Activated naive CD8-positive, alpha-beta T cell treated with anti-CD3 and anti-CD28 coated beads, Interleukin-2, amount 50 U/mL, for 24 hours (primary cell): ENCODE data around the gene PAM.

Experiments used
- ATAC-seq: fragments of 150-1000 bp; cut with Tn5 transposase; one replicate; pipeline ENCODE4 v1.10.0; 2021
- DNase-seq: peaks from one replicate; pipeline ENCODE4 v3.0.0; 2021
- H3K27ac Mint-ChIP-seq: one replicate; pipeline ENCODE4 v1.8.0; 2021; ENCODE audit warnings: mild to moderate bottlenecking, mixed read lengths
- H3K27me3 Mint-ChIP-seq: one replicate; pipeline ENCODE4 v1.8.0; 2021; ENCODE audit warnings: mixed read lengths
- H3K36me3 Mint-ChIP-seq: one replicate; pipeline ENCODE4 v1.8.0; 2021; ENCODE audit warnings: low read depth, mixed read lengths
- H3K4me1 Mint-ChIP-seq: one replicate; pipeline ENCODE4 v1.8.0; 2021; ENCODE audit warnings: mixed read lengths
- H3K4me3 Mint-ChIP-seq: one replicate; pipeline ENCODE4 v1.8.0; 2021; ENCODE audit warnings: mild to moderate bottlenecking, moderate library complexity, mixed read lengths
- H3K9me3 Mint-ChIP-seq: one replicate; pipeline ENCODE4 v1.8.0; 2021; ENCODE audit warnings: mixed read lengths

Gene PAM

GRCh38 chr5:102781786-102782185, 26.7 kb downstream of the PAM start:
- peaks cover 23% of the 10 kb centered on the region for H3K36me3 Mint-ChIP-seq
- no peaks in the 10 kb centered on the region for H3K27me3 Mint-ChIP-seq
- H3K4me3 Mint-ChIP-seq = no peak overlapping the region
- H3K27ac Mint-ChIP-seq = no peak overlapping the region
- DNase-seq (no peak), ATAC-seq (no peak)
- peaks cover 76% of the 10 kb centered on the region for H3K4me1 Mint-ChIP-seq
- no peaks in the 10 kb centered on the region for H3K9me3 Mint-ChIP-seq

- Mint-ChIP-seq H3K27me3 (no peaks in the 10 kb centered on the region), H3K9me3 (no peaks in the 10 kb centered on the region), H3K36me3 (peaks cover 23% of the 10 kb centered on the region), H3K27ac (peak overlapping the region; percentile 27), H3K4me3 (no peak overlapping the region), H3K4me1 (peaks cover 71% of the 10 kb centered on the region)
- DNase-seq (no peak), ATAC-seq (no peak)
Observed at GRCh38 chr5:102782217-102782872, 27.2 kb downstream of the PAM start.

- DNase-seq = no peak
- Mint-ChIP-seq H3K27me3 (no peaks in the 10 kb centered on the region), H3K4me3 (no peak overlapping the region), H3K27ac (no peak overlapping the region), H3K36me3 (peaks cover 14% of the 10 kb centered on the region), H3K4me1 (peaks cover 35% of the 10 kb centered on the region), H3K9me3 (no peaks in the 10 kb centered on the region)
- no peak for ATAC-seq
Observed at GRCh38 chr5:102787134-102787533, 32.0 kb downstream of the PAM start.

- Mint-ChIP-seq H3K36me3 (peaks cover 6% of the 10 kb centered on the region), H3K27me3 (no peaks in the 10 kb centered on the region), H3K4me3 (no peak overlapping the region), H3K4me1 (peaks cover 27% of the 10 kb centered on the region), H3K27ac (no peak overlapping the region), H3K9me3 (no peaks in the 10 kb centered on the region)
- DNase-seq (no peak), ATAC-seq (no peak)
Observed at GRCh38 chr5:102788788-102789187, 33.7 kb downstream of the PAM start.

GRCh38 chr5:102789469-102789868, 34.4 kb downstream of the PAM start:
- Mint-ChIP-seq H3K4me3 (no peak overlapping the region), H3K4me1 (peaks cover 22% of the 10 kb centered on the region), H3K36me3 (peaks cover 6% of the 10 kb centered on the region), H3K27me3 (no peaks in the 10 kb centered on the region), H3K27ac (no peak overlapping the region), H3K9me3 (no peaks in the 10 kb centered on the region)
- DNase-seq = no peak
- ATAC-seq = no peak

GRCh38 chr5:102790748-102791147, 35.6 kb downstream of the PAM start:
- DNase-seq = no peak
- H3K4me3 Mint-ChIP-seq = no peak overlapping the region
- peaks cover 2% of the 10 kb centered on the region for H3K36me3 Mint-ChIP-seq
- H3K4me1 Mint-ChIP-seq = peaks cover 13% of the 10 kb centered on the region
- H3K27me3 Mint-ChIP-seq = no peaks in the 10 kb centered on the region
- ATAC-seq = no peak
- H3K27ac Mint-ChIP-seq = no peak overlapping the region
- no peaks in the 10 kb centered on the region for H3K9me3 Mint-ChIP-seq

GRCh38 chr5:102792705-102793104, 37.6 kb downstream of the PAM start:
- Mint-ChIP-seq H3K9me3 (no peaks in the 10 kb centered on the region), H3K36me3 (peaks cover 9% of the 10 kb centered on the region), H3K4me3 (no peak overlapping the region), H3K27me3 (no peaks in the 10 kb centered on the region), H3K4me1 (peaks cover 21% of the 10 kb centered on the region), H3K27ac (no peak overlapping the region)
- ATAC-seq (peak; percentile 43), DNase-seq (no peak)

- Mint-ChIP-seq H3K27ac (no peak overlapping the region), H3K4me3 (no peak overlapping the region), H3K27me3 (no peaks in the 10 kb centered on the region), H3K9me3 (no peaks in the 10 kb centered on the region), H3K36me3 (peaks cover 9% of the 10 kb centered on the region), H3K4me1 (peaks cover 29% of the 10 kb centered on the region)
- no peak for DNase-seq
- no peak for ATAC-seq
Observed at GRCh38 chr5:102794047-102794446, 38.9 kb downstream of the PAM start.

- Mint-ChIP-seq H3K4me3 (no peak overlapping the region), H3K9me3 (no peaks in the 10 kb centered on the region)
Observed at GRCh38 chr5:102794677-102795331, 39.7 kb downstream of the PAM start.

GRCh38 chr5:102795526-102795925, 40.4 kb downstream of the PAM start:
- H3K4me1 Mint-ChIP-seq = peaks cover 39% of the 10 kb centered on the region
- H3K36me3 Mint-ChIP-seq = peaks cover 15% of the 10 kb centered on the region
- H3K4me3 Mint-ChIP-seq = no peak overlapping the region
- H3K27ac Mint-ChIP-seq = no peak overlapping the region
- DNase-seq (no peak), ATAC-seq (no peak)
- no peaks in the 10 kb centered on the region for H3K27me3 Mint-ChIP-seq
- no peaks in the 10 kb centered on the region for H3K9me3 Mint-ChIP-seq

More at GRCh38 chr5:102794677-102795331, 39.7 kb downstream of the PAM start:
- DNase-seq (no peak), ATAC-seq (no peak)
- Mint-ChIP-seq H3K36me3 (peaks cover 11% of the 10 kb centered on the region), H3K27me3 (no peaks in the 10 kb centered on the region), H3K4me1 (peaks cover 33% of the 10 kb centered on the region), H3K27ac (no peak overlapping the region)

- ATAC-seq (no peak), DNase-seq (no peak)
- Mint-ChIP-seq H3K36me3 (peaks cover 15% of the 10 kb centered on the region), H3K9me3 (no peaks in the 10 kb centered on the region), H3K4me1 (peaks cover 41% of the 10 kb centered on the region), H3K4me3 (no peak overlapping the region), H3K27ac (no peak overlapping the region), H3K27me3 (no peaks in the 10 kb centered on the region)
Observed at GRCh38 chr5:102796009-102796408, 40.9 kb downstream of the PAM start.

- Mint-ChIP-seq H3K4me1 (peaks cover 46% of the 10 kb centered on the region), H3K36me3 (peaks cover 15% of the 10 kb centered on the region), H3K27ac (no peak overlapping the region), H3K4me3 (no peak overlapping the region), H3K9me3 (no peaks in the 10 kb centered on the region), H3K27me3 (no peaks in the 10 kb centered on the region)
- ATAC-seq (no peak), DNase-seq (no peak)
Observed at GRCh38 chr5:102796498-102796897, 41.4 kb downstream of the PAM start.

GRCh38 chr5:102797322-102797884, 42.3 kb downstream of the PAM start:
- H3K9me3 Mint-ChIP-seq = no peaks in the 10 kb centered on the region
- H3K4me1 Mint-ChIP-seq = peaks cover 46% of the 10 kb centered on the region

GRCh38 chr5:102798104-102798785, 43.1 kb downstream of the PAM start:
- DNase-seq (no peak), ATAC-seq (no peak)
- Mint-ChIP-seq H3K36me3 (peaks cover 16% of the 10 kb centered on the region), H3K27ac (no peak overlapping the region), H3K4me1 (peaks cover 43% of the 10 kb centered on the region), H3K27me3 (no peaks in the 10 kb centered on the region), H3K9me3 (no peaks in the 10 kb centered on the region), H3K4me3 (no peak overlapping the region)

More at GRCh38 chr5:102797322-102797884, 42.3 kb downstream of the PAM start:
- H3K27ac Mint-ChIP-seq = no peak overlapping the region
- H3K36me3 Mint-ChIP-seq = peaks cover 15% of the 10 kb centered on the region
- no peaks in the 10 kb centered on the region for H3K27me3 Mint-ChIP-seq
- no peak for ATAC-seq
- no peak overlapping the region for H3K4me3 Mint-ChIP-seq
- no peak for DNase-seq

- DNase-seq (no peak), ATAC-seq (no peak)
- H3K9me3 Mint-ChIP-seq = no peaks in the 10 kb centered on the region
- peaks cover 43% of the 10 kb centered on the region for H3K4me1 Mint-ChIP-seq
- peaks cover 16% of the 10 kb centered on the region for H3K36me3 Mint-ChIP-seq
- no peaks in the 10 kb centered on the region for H3K27me3 Mint-ChIP-seq
- no peak overlapping the region for H3K4me3 Mint-ChIP-seq
- H3K27ac Mint-ChIP-seq = no peak overlapping the region
Observed at GRCh38 chr5:102799017-102799416, 43.9 kb downstream of the PAM start.
